A549 treated with ZK216348 at 1 μM for 4 hours (cell line): Measurements from ENCODE around the gene ATAT1. TPM values are rescaled to one million over a fixed set of nuclear protein-coding genes. Genes with fewer than 3 reads are reported as not detected.

Experiments used
- total RNA-seq: library from RNA; stranded (reverse); fragments of 200-300 nt; extraction: Qiagen RNA extraction; gene quantifications from 5 replicates; pipeline ENCODE4 v1.2.3, GENCODE V29; 2022; ENCODE audit warnings: low read depth

Gene ATAT1
- 5.2 to 6.5 TPM (median 5.7 TPM) in 5 replicates for total RNA-seq

GRCh38 chr6:30626484-30627366, at the start of gene ATAT1:
Gene ATAT1 (plus strand): TSS chr6:30626874.

GRCh38 chr6:30616811-30617564, 9.7 kb upstream of the ATAT1 start, which contains the start of gene PPP1R10:
Gene PPP1R10 (minus strand): TSS chr6:30617243. CDS start chr6:30609944, 7,299 bp downstream.

GRCh38 chr6:30617565-30618269, 9.0 kb upstream of the ATAT1 start, which contains the start of gene MRPS18B:
Gene MRPS18B (plus strand): TSS chr6:30617840. CDS start chr6:30617866, 26 bp downstream.

GRCh38 chr6:30646450-30647241, 20.0 kb downstream of the ATAT1 start, which contains the start of gene C6orf136:
Gene C6orf136 (plus strand): TSS chr6:30647133. CDS start chr6:30647232, 99 bp downstream.

GRCh38 chr6:30672445-30673253, 46.0 kb downstream of the ATAT1 start, which contains the start of gene DHX16:
Gene DHX16 (minus strand): TSS chr6:30673006. CDS start chr6:30672841, 165 bp downstream.

GRCh38 chr6:30686009-30686907, 59.6 kb downstream of the ATAT1 start, which contains the start of gene PPP1R18:
Gene PPP1R18 (minus strand): TSS chr6:30686645. CDS start chr6:30686018, 627 bp downstream.

GRCh38 chr6:30690403-30691207, 63.9 kb downstream of the ATAT1 start, which contains the start of gene NRM:
Gene NRM (minus strand): TSS chr6:30690984. CDS start chr6:30690974, 10 bp downstream.

Other genes with a start within 250 kb of the ATAT1 start
- 51.9 to 68.3 TPM (median 60.7 TPM) in 5 replicates for gene HLA-E, start 137.4 kb upstream of the ATAT1 start, total RNA-seq
- gene GNL1, start 70.4 kb upstream of the ATAT1 start, total RNA-seq, result 30.0 to 38.2 TPM (median 31.9 TPM) in 5 replicates
- 13.3 to 18.1 TPM (median 15.4 TPM) in 5 replicates for gene PRR3, start 69.6 kb upstream of the ATAT1 start, total RNA-seq
- 49.4 to 64.4 TPM (median 55.7 TPM) in 5 replicates for gene ABCF1, start 55.4 kb upstream of the ATAT1 start, total RNA-seq
- gene PPP1R10, start 9.6 kb upstream of the ATAT1 start, total RNA-seq, result 23.2 to 50.8 TPM (median 32.0 TPM) in 5 replicates
- gene MRPS18B, start 9.0 kb upstream of the ATAT1 start, total RNA-seq, result 69.2 to 93.2 TPM (median 71.7 TPM) in 5 replicates
- gene C6orf136, start 20.3 kb downstream of the ATAT1 start, total RNA-seq, result 9.4 to 15.4 TPM (median 13.7 TPM) in 5 replicates
- 28.5 to 31.7 TPM (median 30.4 TPM) in 5 replicates for gene DHX16, start 46.1 kb downstream of the ATAT1 start, total RNA-seq
- 40.2 to 47.9 TPM (median 43.5 TPM) in 5 replicates for gene PPP1R18, start 59.8 kb downstream of the ATAT1 start, total RNA-seq
- 20.2 to 28.1 TPM (median 26.5 TPM) in 5 replicates for gene NRM, start 64.1 kb downstream of the ATAT1 start, total RNA-seq
- gene MDC1, start 90.4 kb downstream of the ATAT1 start, total RNA-seq, result 14.7 to 21.2 TPM (median 17.8 TPM) in 5 replicates
- gene TUBB, start 93.5 kb downstream of the ATAT1 start, total RNA-seq, result 799 to 982 TPM (median 956 TPM) in 5 replicates
- 75.5 to 109 TPM (median 97.4 TPM) in 5 replicates for gene FLOT1, start 115.8 kb downstream of the ATAT1 start, total RNA-seq
- gene IER3, start 117.7 kb downstream of the ATAT1 start, total RNA-seq, result 65.0 to 118 TPM (median 104 TPM) in 5 replicates